ENCODE results near the gene HARBI1.

DNA sequence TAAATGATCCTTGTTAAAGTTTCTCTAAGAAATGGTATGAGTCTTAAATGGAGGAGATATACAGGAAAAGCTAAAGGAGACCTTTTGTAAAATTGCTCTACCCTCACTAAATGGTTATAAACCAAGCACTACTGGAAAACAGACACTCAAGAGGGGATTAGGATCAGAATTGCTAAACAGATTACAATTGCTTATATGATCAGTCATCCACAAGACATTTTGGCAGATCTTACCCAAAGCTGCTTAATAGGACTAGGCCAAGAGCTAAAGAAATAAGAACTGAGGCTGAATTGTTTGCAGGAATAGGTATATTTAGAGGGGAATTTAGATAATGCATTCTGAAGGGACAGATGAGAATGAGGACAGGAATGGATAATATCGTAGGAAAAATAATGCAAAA lies 9.5 kb downstream of the HARBI1 start:
- no peak for TF ChIP-seq POLR2AphosphoS5 (IDR thresholded peaks at IDR 0.05; ENCODE audit: low read depth, low read length)
- no peak for TF ChIP-seq POLR2A (IDR thresholded peaks at IDR 0.05; ENCODE audit: low read depth, low read length)

All from GM12892 (cell line).